Stomach (tissue), 9 donors: Measurements from ENCODE around the gene CCDC116. TPM values are rescaled to one million over a fixed set of nuclear protein-coding genes. Genes with fewer than 3 reads are reported as not detected.
"Not testable (repeated sequence)": the region's sequence is repeated elsewhere in the genome, so short reads cannot be mapped to it uniquely, and the experiment has no call there.

Experiments used
- DNase-seq, 2 donors: peaks; one replicate each; pipeline versions ENCODE4 v3.0.0 to v3.0.0-alpha.2; 2013 to 2019
- H3K27ac ChIP-seq, 5 donors: fragments of 200-600 bp in 4 of 5; sonication (generic) in 4 of 5; one replicate each; pipeline ENCODE4 v1.5.1; 2013 to 2019; ENCODE audit warnings: mild to moderate bottlenecking in 1 of 5, moderate library complexity in 1 of 5
- H3K27me3 ChIP-seq, 3 donors: fragments of 200-600 bp; sonication (generic); one replicate each; pipeline ENCODE4 v1.5.1; 2017 to 2019; ENCODE audit warnings: mixed run types in 1 of 3
- H3K36me3 ChIP-seq, 4 donors: fragments of 200-600 bp; sonication (generic); 1 replicate in 3 of 4; 2 replicates in 1 of 4; pipeline ENCODE4 v1.5.1; 2016 to 2019
- H3K4me1 ChIP-seq, 4 donors: fragments of 200-600 bp; sonication (generic); one replicate each; pipeline ENCODE4 v1.5.1; 2016 to 2019
- H3K4me3 ChIP-seq, 4 donors: fragments of 200-600 bp; sonication (generic) in 3 of 4; one replicate each; pipeline ENCODE4 v1.5.1; 2016 to 2019; ENCODE audit warnings: mild to moderate bottlenecking in 1 of 4
- H3K9me3 ChIP-seq, 4 donors: fragments of 200-600 bp; sonication (generic); one replicate each; pipeline ENCODE4 v1.5.1; 2016 to 2019
- EP300 ChIP-seq: sonication (generic); formaldehyde crosslinking; IDR thresholded peaks from one replicate; pipeline ENCODE4 v1.6.1; 2017; ENCODE audit warnings: antibody characterized with exemption
- POLR2A ChIP-seq, 4 donors: fragments of 450-650 bp; IDR thresholded peaks; one replicate each; pipeline ENCODE4 v1.6.1; 2016; ENCODE audit warnings: antibody characterized with exemption in 4 of 4, control low read depth in 2 of 4, mild to moderate bottlenecking in 1 of 4, moderate library complexity in 1 of 4
- POLR2AphosphoS5 ChIP-seq, 3 donors: sonication (generic); formaldehyde crosslinking; IDR thresholded peaks; one replicate each; pipeline ENCODE4 v1.6.1; 2016; ENCODE audit warnings: antibody characterized with exemption in 3 of 3
- WGBS, 5 donors: extraction: QIAGEN DNeasy Blood & Tissue Kit in 3 of 5; methylation state at CpG; one replicate each; pipeline versions ENCODE4 v1.1.5 to v1.1.7; 2013 to 2018; 5-methylcytosine and 5-hydroxymethylcytosine counted together
- intact Hi-C: fragments of 100-400 bp; cut with DNase I; formaldehyde crosslinking; loops from one replicate; pipeline ENCODE4 v1.15.1; 2023; ENCODE audit warnings: low total_unique reads
- polyA plus RNA-seq, 3 donors: library from polyadenylated mRNA; stranded (reverse); fragments of 200-250 nt; gene quantifications; one replicate each; pipeline ENCODE4 v1.2.3, GENCODE V29; 2013
- total RNA-seq, 5 donors: library from RNA; depleted of rRNA; stranded (reverse); fragments of >200 nt; gene quantifications; one replicate each; pipeline versions ENCODE4 v1.1.0 to v1.2.3, GENCODE V29; 2014 to 2016
- TF ChIP-seq, protein P1 (sequence below), 7 experiments: fragments of 450-650 bp in 4 of 7; fragments of 200-600 bp in 3 of 7; sonication (generic) in 3 of 7; IDR thresholded peaks; one replicate each; pipeline ENCODE4 v1.5.1; 2016 to 2019; ENCODE audit warnings: antibody characterized with exemption in 7 of 7, control low read depth in 2 of 7, mild to moderate bottlenecking in 1 of 7
- donor health status: healthy with polysubstance abuse.
- donor health status: Bipolar disorder and iron deficiency.
- donor health status: healthy.

The CCDC116 gene
- total and polyA plus RNA-seq, 8 donors = 0.25 to 0.48 TPM; not detected in 6

DNA sequence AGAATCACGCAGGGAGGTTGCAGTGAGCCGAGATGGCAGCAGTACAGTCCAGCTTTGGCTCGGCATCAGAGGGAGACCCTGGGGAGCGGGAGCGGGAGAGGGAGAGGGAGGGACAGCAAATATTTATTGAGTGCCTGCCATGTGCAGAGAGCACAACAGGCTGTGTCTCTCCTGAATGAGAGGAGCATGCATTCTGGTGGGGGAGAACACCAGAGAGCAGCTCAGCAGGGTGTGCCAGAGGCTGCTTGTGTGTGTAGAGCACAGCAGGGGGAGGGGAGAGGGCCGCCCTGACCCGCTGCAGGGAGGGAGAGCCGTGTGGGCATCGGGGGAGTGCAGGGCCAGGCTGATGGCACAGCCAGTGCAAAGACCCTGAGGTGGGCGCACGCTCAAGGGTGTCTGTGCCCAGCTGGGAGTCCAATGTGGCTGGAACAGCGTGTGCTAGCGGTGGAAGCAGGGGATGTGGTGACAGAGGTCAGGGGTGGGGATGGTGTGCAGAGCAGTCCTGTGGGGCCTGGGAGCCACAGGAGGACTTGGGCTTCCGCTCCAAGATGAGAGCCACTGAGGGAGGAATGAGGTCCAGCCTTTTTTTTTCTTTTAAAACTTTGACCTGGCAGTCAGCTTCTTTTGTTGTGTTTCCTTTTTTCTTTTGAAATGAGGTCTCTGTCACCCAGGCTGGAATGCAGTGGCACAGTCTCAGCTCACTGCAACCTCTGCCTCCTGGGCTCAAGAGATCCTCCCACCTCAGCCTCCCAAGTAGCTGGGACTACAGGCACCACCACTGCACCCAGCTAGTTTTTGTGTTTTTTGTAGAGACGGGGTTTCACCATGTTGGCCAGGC is 45.3 kb downstream of the CCDC116 start:
- Histone ChIP-seq H3K4me1 (no peaks in the 10 kb centered on the region), H3K4me3 (no peak overlapping the region), H3K9me3 (no peaks in the 10 kb centered on the region), H3K27me3 (no peaks in the 10 kb centered on the region), H3K27ac (no peak overlapping the region), H3K36me3 (peaks cover 31 to 90% (median 78%) of the 10 kb centered on the region in 4 donors)
- WGBS, 5 donors = 87 to 94% (median 91%) methylated on average over 12 to 15 of the region's 15 CpGs
- intact Hi-C loops = no loop called here
- TF ChIP-seq POLR2AphosphoS5 (IDR thresholded peaks at IDR 0.05) (no peak), POLR2A (IDR thresholded peaks at IDR 0.05) (no peak), EP300 (no peak)
- TF ChIP-seq, protein P1, sequence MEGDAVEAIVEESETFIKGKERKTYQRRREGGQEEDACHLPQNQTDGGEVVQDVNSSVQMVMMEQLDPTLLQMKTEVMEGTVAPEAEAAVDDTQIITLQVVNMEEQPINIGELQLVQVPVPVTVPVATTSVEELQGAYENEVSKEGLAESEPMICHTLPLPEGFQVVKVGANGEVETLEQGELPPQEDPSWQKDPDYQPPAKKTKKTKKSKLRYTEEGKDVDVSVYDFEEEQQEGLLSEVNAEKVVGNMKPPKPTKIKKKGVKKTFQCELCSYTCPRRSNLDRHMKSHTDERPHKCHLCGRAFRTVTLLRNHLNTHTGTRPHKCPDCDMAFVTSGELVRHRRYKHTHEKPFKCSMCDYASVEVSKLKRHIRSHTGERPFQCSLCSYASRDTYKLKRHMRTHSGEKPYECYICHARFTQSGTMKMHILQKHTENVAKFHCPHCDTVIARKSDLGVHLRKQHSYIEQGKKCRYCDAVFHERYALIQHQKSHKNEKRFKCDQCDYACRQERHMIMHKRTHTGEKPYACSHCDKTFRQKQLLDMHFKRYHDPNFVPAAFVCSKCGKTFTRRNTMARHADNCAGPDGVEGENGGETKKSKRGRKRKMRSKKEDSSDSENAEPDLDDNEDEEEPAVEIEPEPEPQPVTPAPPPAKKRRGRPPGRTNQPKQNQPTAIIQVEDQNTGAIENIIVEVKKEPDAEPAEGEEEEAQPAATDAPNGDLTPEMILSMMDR (IDR thresholded peaks at IDR 0.05) = no peak
- no peak for DNase-seq

DNA sequence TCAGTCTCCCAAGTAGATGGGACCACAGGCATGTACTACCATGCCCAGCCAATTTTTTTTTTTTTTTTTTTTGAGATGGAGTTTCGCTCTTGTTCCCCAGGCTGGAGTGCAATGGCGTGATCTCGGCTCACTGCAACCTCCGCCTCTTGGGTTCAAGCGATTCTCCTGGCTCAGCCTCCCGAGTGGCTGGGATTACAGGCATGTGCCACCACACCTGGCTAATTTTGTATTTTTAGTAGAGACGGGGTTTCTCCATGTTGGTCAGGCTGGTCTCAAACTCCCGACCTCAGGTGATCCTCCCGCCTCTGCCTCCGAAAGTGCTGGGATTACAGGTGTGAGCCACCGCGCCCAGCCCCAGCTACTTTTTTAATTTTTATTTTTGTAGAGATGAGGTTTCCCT is 46.3 kb downstream of the CCDC116 start:
- H3K27me3 ChIP-seq, H3K4me1 ChIP-seq, H3K9me3 ChIP-seq, H3K27ac ChIP-seq, intact Hi-C loops, DNase-seq, H3K4me3 ChIP-seq: not testable (repeated sequence)
- peaks cover 30 to 90% (median 78%) of the 10 kb centered on the region in 4 donors for H3K36me3 ChIP-seq
- 93 to 99% (median 98%) methylated on average over 11 to 12 of the region's 12 CpGs for WGBS, 5 donors

- TF ChIP-seq POLR2A (IDR thresholded peaks at IDR 0.05) = no peak
- no peaks in the 10 kb centered on the region for H3K9me3 ChIP-seq
- no peak overlapping the region for H3K27ac ChIP-seq
- 73 to 99% (median 97%) methylated on average over 4 of the region's 4 CpGs for WGBS, 5 donors
- intact Hi-C loops = no loop called here
- no peak for DNase-seq
- H3K4me3 ChIP-seq = no peak overlapping the region
- no peaks in the 10 kb centered on the region for H3K4me1 ChIP-seq
- H3K27me3 ChIP-seq = no peaks in the 10 kb centered on the region
- H3K36me3 ChIP-seq = peaks cover 30 to 88% (median 78%) of the 10 kb centered on the region in 4 donors
These were observed 46.8 kb downstream of the CCDC116 start for GRCh38 chr22:21679383-21679782.

DNA sequence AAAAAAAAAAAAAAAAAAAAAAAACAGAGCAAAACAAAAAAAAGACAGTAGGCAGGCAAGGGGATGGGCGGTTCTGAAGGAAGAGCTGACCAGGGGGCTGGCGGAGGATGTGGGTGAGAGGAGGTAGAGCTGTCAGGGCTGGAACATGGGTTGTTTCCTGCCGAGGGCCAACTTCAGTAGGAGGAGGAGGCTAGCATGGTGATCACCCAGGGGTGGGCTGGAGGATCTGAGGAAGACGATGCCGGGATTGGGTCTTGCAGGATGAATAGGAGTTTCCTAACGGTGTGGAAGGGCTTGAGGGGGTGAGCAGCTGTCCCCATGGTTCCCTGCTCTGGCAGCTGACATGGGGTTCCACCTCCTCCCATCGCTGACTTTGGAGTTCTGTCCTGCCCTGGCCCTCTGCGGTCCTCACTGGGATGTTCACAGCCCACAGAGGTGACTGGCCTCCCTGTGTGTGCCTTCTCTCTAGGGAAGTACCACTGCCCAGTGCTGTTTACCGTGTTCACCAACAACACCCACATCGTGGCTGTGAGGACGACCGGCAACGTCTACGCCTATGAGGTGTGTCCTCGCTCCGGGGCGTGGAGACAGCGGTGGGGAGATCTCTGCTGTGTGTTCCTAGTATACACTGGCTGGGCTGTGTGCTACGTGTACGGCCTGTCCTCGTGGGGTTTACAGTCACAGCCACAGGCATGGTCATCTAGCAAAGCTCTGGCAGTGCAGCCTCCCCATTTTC is 48.4 kb downstream of the CCDC116 start:
- DNase-seq = no peak
- Histone ChIP-seq H3K4me1 (no peaks in the 10 kb centered on the region), H3K27me3 (no peaks in the 10 kb centered on the region), H3K36me3 (peaks cover 28 to 88% (median 78%) of the 10 kb centered on the region in 4 donors), H3K9me3 (no peaks in the 10 kb centered on the region), H3K4me3 (no peak overlapping the region), H3K27ac (no peak overlapping the region)
- TF ChIP-seq EP300 (no peak), POLR2A (IDR thresholded peaks at IDR 0.05) (no peak), POLR2AphosphoS5 (IDR thresholded peaks at IDR 0.05) (no peak)
- TF ChIP-seq, protein P1 (IDR thresholded peaks at IDR 0.05) = no peak
- 90 to 96% (median 94%) methylated on average over 20 to 21 of the region's 21 CpGs for WGBS, 5 donors
- intact Hi-C loops = no loop called here

GRCh38 chr22:21681566-21682370 is 49.2 kb downstream of the CCDC116 start:
- H3K9me3 ChIP-seq = no peaks in the 10 kb centered on the region
- intact Hi-C loops = no loop called here
- no peak overlapping the region for H3K27ac ChIP-seq
- no peak for DNase-seq
- H3K36me3 ChIP-seq = peaks cover 35 to 89% (median 80%) of the 10 kb centered on the region in 4 donors
- WGBS, 5 donors = 84 to 87% (median 87%) methylated on average over 14 to 24 of the region's 24 CpGs
- no peaks in the 10 kb centered on the region for H3K4me1 ChIP-seq
- H3K27me3 ChIP-seq = no peaks in the 10 kb centered on the region
- H3K4me3 ChIP-seq = no peak overlapping the region
- TF ChIP-seq POLR2AphosphoS5 (IDR thresholded peaks at IDR 0.05) (no peak), POLR2A (IDR thresholded peaks at IDR 0.05) (no peak), EP300 (no peak)
- TF ChIP-seq, protein P1 (IDR thresholded peaks at IDR 0.05) = no peak
